Measurements from ENCODE around the gene TANGO6. TPM values are rescaled to one million over a fixed set of nuclear protein-coding genes. Genes with fewer than 3 reads are reported as not detected.

The TANGO6 gene
- total RNA-seq, 2 experiments from 2014 or later: 22.7 to 22.8 TPM

DNA sequence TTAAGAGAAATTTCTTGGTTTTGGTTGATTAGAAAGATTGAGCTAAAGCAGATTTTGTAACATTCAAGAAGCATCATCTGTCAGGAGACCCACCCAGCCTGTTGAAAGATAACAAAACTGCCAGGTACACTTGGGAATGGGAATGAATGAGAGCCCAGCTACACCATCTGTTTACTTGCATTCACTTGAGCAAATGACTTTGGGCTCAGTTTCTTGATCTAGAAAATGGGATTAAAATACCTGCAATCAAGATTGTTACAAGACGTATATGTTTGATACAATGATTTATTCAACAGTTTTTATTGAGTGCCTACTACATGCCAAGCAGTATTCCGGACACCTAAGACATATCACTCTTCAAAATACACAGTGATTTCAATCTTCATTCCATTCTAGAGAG is 185.8 kb downstream of the TANGO6 start:
- ChIA-PET POLR2A (interaction anchor here (0.6 to 0.8 kb wide), 2 partner anchors 8 to 286 kb away, joined by 3 read pairs; no protein-coding TSS in a partner anchor), CTCF (ENCODE audit: unreplicated experiment) (no interaction called here)
- Histone ChIP-seq H3K27ac (ENCODE audit: low read depth, low read length, poor library complexity, severe bottlenecking) (no peak overlapping the region), H3K9me3 (ENCODE audit: low read length) (no peaks in the 10 kb centered on the region), H4K20me1 (ENCODE audit: insufficient read depth, low read length) (no peaks in the 10 kb centered on the region), H3K4me1 (ENCODE audit: insufficient read depth, low read length, poor library complexity, severe bottlenecking) (no peaks in the 10 kb centered on the region), H3K4me3 (ENCODE audit: low read depth, low read length, poor library complexity, severe bottlenecking) (no peak overlapping the region), H3K79me2 (ENCODE audit: insufficient read depth, low read depth, low read length) (no peaks in the 10 kb centered on the region), H2AFZ (ENCODE audit: low read length) (no peak overlapping the region), H3K9me2 (ENCODE audit: insufficient read depth, low read length) (no peaks in the 10 kb centered on the region), H3K36me3 (ENCODE audit: insufficient read depth, low read length) (no peaks in the 10 kb centered on the region; the same call in 1 of the 2 replicates), H3K4me2 (ENCODE audit: low read length) (no peak overlapping the region)
- intact Hi-C loops (cut with micrococcal nuclease; ENCODE audit: unreplicated experiment): no loop called here
- BruUV-seq (replicated peaks): no TSS peak
- no peak for DNase-seq (ENCODE audit: low spot score)
- TF ChIP-seq, protein P1, sequence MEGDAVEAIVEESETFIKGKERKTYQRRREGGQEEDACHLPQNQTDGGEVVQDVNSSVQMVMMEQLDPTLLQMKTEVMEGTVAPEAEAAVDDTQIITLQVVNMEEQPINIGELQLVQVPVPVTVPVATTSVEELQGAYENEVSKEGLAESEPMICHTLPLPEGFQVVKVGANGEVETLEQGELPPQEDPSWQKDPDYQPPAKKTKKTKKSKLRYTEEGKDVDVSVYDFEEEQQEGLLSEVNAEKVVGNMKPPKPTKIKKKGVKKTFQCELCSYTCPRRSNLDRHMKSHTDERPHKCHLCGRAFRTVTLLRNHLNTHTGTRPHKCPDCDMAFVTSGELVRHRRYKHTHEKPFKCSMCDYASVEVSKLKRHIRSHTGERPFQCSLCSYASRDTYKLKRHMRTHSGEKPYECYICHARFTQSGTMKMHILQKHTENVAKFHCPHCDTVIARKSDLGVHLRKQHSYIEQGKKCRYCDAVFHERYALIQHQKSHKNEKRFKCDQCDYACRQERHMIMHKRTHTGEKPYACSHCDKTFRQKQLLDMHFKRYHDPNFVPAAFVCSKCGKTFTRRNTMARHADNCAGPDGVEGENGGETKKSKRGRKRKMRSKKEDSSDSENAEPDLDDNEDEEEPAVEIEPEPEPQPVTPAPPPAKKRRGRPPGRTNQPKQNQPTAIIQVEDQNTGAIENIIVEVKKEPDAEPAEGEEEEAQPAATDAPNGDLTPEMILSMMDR (conservative IDR thresholded peaks at IDR 0.05; ENCODE audit: low read length): no peak
- no peak for TF ChIP-seq EZH2phosphoT487 (IDR thresholded peaks at IDR 0.05; ENCODE audit: borderline replicate concordance, low read depth, low read length)

DNA sequence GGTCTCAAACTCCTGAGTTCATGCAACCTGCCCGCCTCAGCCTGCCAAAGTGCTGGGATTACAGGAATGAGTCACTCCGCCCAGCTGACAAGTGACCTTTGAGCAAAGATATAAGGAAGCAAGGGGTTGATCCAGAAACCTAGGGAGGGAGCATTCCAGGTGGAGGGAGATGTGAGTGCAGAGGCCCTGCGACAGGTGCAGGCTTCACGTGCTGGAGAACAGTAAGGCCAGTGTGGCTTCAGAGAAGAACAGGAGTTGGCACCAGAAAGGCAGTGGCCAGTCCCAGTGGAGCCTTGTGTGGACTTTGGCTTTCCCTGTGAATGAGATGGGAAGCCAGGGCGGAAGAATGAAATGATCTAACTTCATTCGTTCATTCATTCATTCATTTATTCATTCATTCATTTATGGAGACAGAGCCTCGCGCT is 188.6 kb downstream of the TANGO6 start:
- CTCF ChIA-PET (ENCODE audit: unreplicated experiment): no interaction called here
- Histone ChIP-seq H3K79me2 (ENCODE audit: insufficient read depth, low read depth, low read length) (no peaks in the 10 kb centered on the region), H3K4me1 (ENCODE audit: insufficient read depth, low read length, poor library complexity, severe bottlenecking) (no peaks in the 10 kb centered on the region), H3K4me2 (ENCODE audit: low read length) (no peak overlapping the region), H3K9me3 (ENCODE audit: low read length) (no peaks in the 10 kb centered on the region), H3K27ac (ENCODE audit: low read depth, low read length, poor library complexity, severe bottlenecking) (no peak overlapping the region), H3K9me2 (ENCODE audit: insufficient read depth, low read length) (no peaks in the 10 kb centered on the region), H4K20me1 (ENCODE audit: insufficient read depth, low read length) (no peaks in the 10 kb centered on the region), H3K36me3 (ENCODE audit: insufficient read depth, low read length) (no peaks in the 10 kb centered on the region), H3K4me3 (ENCODE audit: low read depth, low read length, poor library complexity, severe bottlenecking) (no peak overlapping the region), H2AFZ (ENCODE audit: low read length) (no peak overlapping the region)
- DNase-seq (ENCODE audit: low spot score): no peak
- no TSS peak for BruUV-seq (replicated peaks)
- intact Hi-C loops (cut with micrococcal nuclease; ENCODE audit: unreplicated experiment): no loop called here
- POLR2A ChIA-PET: no interaction called here
- TF ChIP-seq EZH2phosphoT487 (IDR thresholded peaks at IDR 0.05; ENCODE audit: borderline replicate concordance, low read depth, low read length): no peak
- TF ChIP-seq, protein P1 (conservative IDR thresholded peaks at IDR 0.05; ENCODE audit: low read length): no peak

DNA sequence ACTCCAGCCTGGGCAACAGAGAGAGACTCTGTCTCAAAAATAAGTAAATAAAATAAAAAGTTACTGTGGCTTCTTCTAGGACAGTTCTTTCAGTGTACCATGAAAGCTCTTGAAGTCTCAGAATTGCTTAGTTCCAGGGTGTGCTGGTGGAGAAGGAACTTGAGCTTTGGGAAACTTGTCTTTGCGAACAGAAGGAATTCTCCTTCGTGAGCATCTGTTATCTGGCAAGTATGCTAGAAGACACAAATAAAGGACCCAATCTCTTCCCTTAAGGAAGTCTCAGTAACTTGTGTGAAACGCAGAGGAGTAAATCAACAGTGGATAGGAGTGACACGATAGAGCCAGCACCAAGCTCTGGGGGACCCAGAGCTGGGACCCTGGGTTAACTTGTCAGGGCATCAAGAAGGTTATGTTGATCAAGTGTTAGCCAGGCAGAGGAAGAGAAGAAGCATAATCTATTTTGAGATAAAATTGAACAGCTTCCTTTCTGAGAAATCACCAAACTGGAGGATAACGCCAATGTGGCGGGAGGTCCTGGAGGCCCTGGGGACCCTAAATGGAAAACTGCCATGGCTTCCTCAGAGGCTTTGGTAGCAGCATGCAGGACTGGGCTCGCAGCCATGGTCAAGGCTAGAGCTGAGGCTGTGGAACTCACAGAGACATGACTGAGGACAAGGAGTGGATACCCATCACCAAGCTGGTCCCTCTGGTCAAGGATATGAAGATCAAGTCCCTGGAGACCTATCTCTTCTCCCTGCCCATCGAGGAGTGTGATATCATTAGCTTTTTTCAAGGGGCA is 190.0 kb downstream of the TANGO6 start:
- intact Hi-C loops (cut with micrococcal nuclease; ENCODE audit: unreplicated experiment): no loop called here
- no peak for DNase-seq (ENCODE audit: low spot score)
- Histone ChIP-seq H3K27ac (ENCODE audit: low read depth, low read length, poor library complexity, severe bottlenecking) (no peak overlapping the region), H4K20me1 (ENCODE audit: insufficient read depth, low read length) (no peaks in the 10 kb centered on the region), H3K79me2 (ENCODE audit: insufficient read depth, low read depth, low read length) (no peaks in the 10 kb centered on the region), H2AFZ (ENCODE audit: low read length) (no peak overlapping the region), H3K4me1 (ENCODE audit: insufficient read depth, low read length, poor library complexity, severe bottlenecking) (no peaks in the 10 kb centered on the region), H3K9me2 (ENCODE audit: insufficient read depth, low read length) (no peaks in the 10 kb centered on the region), H3K36me3 (ENCODE audit: insufficient read depth, low read length) (no peaks in the 10 kb centered on the region), H3K4me2 (ENCODE audit: low read length) (no peak overlapping the region), H3K4me3 (ENCODE audit: low read depth, low read length, poor library complexity, severe bottlenecking) (no peak overlapping the region), H3K9me3 (ENCODE audit: low read length) (no peaks in the 10 kb centered on the region)
- ChIA-PET POLR2A (interaction anchor here (0.6 kb wide), 1 partner anchor 591 kb away, joined by 3 read pairs; no protein-coding TSS in a partner anchor), CTCF (ENCODE audit: unreplicated experiment) (no interaction called here)
- BruUV-seq (replicated peaks): no TSS peak
- TF ChIP-seq, protein P1 (conservative IDR thresholded peaks at IDR 0.05; ENCODE audit: low read length): no peak
- no peak for TF ChIP-seq EZH2phosphoT487 (IDR thresholded peaks at IDR 0.05; ENCODE audit: borderline replicate concordance, low read depth, low read length)
